Measurements from ENCODE around the gene HEG1.
"Not testable (repeated sequence)": the region's sequence is repeated elsewhere in the genome, so short reads cannot be mapped to it uniquely, and the experiment has no call there.

HEG1 gene

GRCh38 chr3:124967964-124968363 is 87.8 kb downstream of the HEG1 start:
- DNase-seq = no peak
- intact Hi-C loops (cut with DNase I) = no loop called here

- no peak for DNase-seq
Observed at GRCh38 chr3:124966521-124967445, 89.0 kb downstream of the HEG1 start.

GRCh38 chr3:124965413-124965812 is 90.4 kb downstream of the HEG1 start:
- DNase-seq = no peak
- intact Hi-C loops (cut with DNase I) = no loop called here

More at GRCh38 chr3:124966521-124967445, 89.0 kb downstream of the HEG1 start:
- intact Hi-C loops (cut with DNase I) = no loop called here

GRCh38 chr3:124964387-124964786 is 91.4 kb downstream of the HEG1 start:
- no peak for DNase-seq

GRCh38 chr3:124963755-124964154 is 92.0 kb downstream of the HEG1 start:
- DNase-seq = no peak
- intact Hi-C loops (cut with DNase I) = no loop called here

More at GRCh38 chr3:124964387-124964786, 91.4 kb downstream of the HEG1 start:
- intact Hi-C loops (cut with DNase I) = no loop called here

GRCh38 chr3:124962403-124962940 is 93.3 kb downstream of the HEG1 start:
- no peak for DNase-seq
- intact Hi-C loops (cut with DNase I) = no loop called here

- intact Hi-C loops (cut with DNase I) = no loop called here
- no peak for DNase-seq
Observed at GRCh38 chr3:124960698-124961097, 95.1 kb downstream of the HEG1 start.

GRCh38 chr3:124960105-124960504 is 95.7 kb downstream of the HEG1 start:
- intact Hi-C loops (cut with DNase I) = no loop called here
- DNase-seq = no peak

- DNase-seq; intact Hi-C loops (cut with DNase I): not testable (repeated sequence)
Observed at GRCh38 chr3:124957951-124958350, 97.8 kb downstream of the HEG1 start.

GRCh38 chr3:124952282-124952855 is 103.4 kb downstream of the HEG1 start:
- DNase-seq = no peak
- intact Hi-C loops (cut with DNase I) = no loop called here

- no peak for DNase-seq
- intact Hi-C loops (cut with DNase I) = no loop called here
Observed at GRCh38 chr3:124951511-124952281, 104.1 kb downstream of the HEG1 start.

GRCh38 chr3:124950026-124950425 is 105.8 kb downstream of the HEG1 start:
- no peak for DNase-seq
- intact Hi-C loops (cut with DNase I) = no loop called here

- no peak for DNase-seq
- intact Hi-C loops (cut with DNase I) = no loop called here
Observed at GRCh38 chr3:124942613-124943012, 113.2 kb downstream of the HEG1 start.

GRCh38 chr3:124941771-124942170 is 114.0 kb downstream of the HEG1 start:
- intact Hi-C loops (cut with DNase I) = no loop called here
- DNase-seq = no peak

GRCh38 chr3:124939661-124940060 is 116.1 kb downstream of the HEG1 start:
- intact Hi-C loops (cut with DNase I) = no loop called here
- no peak for DNase-seq

- DNase-seq = no peak
- intact Hi-C loops (cut with DNase I) = no loop called here
Observed at GRCh38 chr3:124938896-124939295, 116.9 kb downstream of the HEG1 start.

- DNase-seq = no peak
- intact Hi-C loops (cut with DNase I) = no loop called here
Observed at GRCh38 chr3:124937049-124937448, 118.7 kb downstream of the HEG1 start.

GRCh38 chr3:124935794-124936542 is 119.8 kb downstream of the HEG1 start:
- intact Hi-C loops (cut with DNase I) = no loop called here
- no peak for DNase-seq

GRCh38 chr3:124935264-124935663 is 120.5 kb downstream of the HEG1 start:
- DNase-seq = no peak
- intact Hi-C loops (cut with DNase I) = no loop called here

- intact Hi-C loops (cut with DNase I) = no loop called here
- no peak for DNase-seq
Observed at GRCh38 chr3:124934577-124934976, 121.2 kb downstream of the HEG1 start, which contains the start of gene MUC13. TSS of gene MUC13 (minus strand) at chr3:124934751. CDS start at chr3:124934712, 39 bp downstream.
